GM13977 (cell line): ENCODE measurements around the gene CNDP1.

Experiments
- DNase-seq: peaks from one replicate; pipeline ENCODE4 v3.0.0; 2012; ENCODE audit warnings: low spot score
- CTCF ChIP-seq: IDR thresholded peaks from 2 replicates; pipeline ENCODE4 v1.5.1; 2012; ENCODE audit warnings: mild to moderate bottlenecking, control low read depth; ENCODE audit not compliant: insufficient read depth; ENCODE audit errors: extremely low read depth, missing control alignments
- in situ Hi-C: fragments of 300-500 bp; cut with MboI; formaldehyde crosslinking; loops from one replicate; pipeline ENCODE4 v1.12.0; 2022; ENCODE audit warnings: low sequenced_read_pairs, low pct_unique_long_range_greater_than_20kb, mixed read lengths, inconsistent platforms; ENCODE audit not compliant: unreplicated experiment

Gene CNDP1

GRCh38 chr18:74549591-74550104 is 15.3 kb downstream of the CNDP1 start:
- no peak for DNase-seq
- in situ Hi-C loops, result loop anchor here (25.0 kb wide), 1 partner anchor 337 kb away; no protein-coding TSS in a partner anchor
- no peak for TF ChIP-seq CTCF

DNA sequence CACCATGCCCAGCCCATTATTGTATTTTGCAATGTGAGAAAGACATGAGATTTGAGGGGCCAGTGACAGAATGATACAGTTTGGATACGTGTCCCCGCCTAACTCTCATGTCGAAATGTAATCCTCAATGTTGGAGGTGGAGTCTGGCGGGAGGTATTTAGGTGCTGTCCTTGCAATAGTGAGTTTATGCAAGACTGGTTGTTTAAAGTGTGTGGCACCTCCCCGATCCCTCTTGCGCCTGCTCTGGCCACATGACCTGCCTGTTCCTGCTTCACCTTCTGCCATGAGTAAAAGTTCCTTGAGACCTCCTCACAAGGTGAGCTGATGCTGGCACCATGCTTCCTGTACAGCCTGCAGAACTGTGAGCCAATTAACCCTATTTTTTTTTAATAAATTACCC is 16.6 kb downstream of the CNDP1 start:
- DNase-seq, result no peak
- in situ Hi-C loops, result no loop called here
- TF ChIP-seq CTCF, result no peak

DNA sequence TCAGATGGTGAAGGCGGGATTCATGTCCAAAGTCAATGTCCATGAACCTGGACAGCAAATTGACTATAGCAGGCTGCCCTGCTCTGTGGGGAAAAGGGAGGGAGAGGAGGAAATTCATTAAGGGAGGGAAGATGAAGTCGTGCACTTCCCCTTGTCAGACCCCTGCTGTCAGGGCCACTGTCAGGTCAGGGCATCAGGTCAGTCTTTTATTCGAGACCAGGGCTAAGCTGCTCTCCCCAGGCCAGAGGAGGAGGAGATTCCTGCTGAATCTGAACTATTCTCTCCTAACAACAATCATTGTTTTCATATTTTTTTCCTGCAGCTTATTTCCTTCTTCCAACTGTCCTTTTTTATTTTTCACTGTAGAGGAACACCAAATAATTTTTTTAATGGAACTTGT is 17.2 kb downstream of the CNDP1 start:
- DNase-seq, result no peak
- in situ Hi-C loops, result no loop called here
- no peak for TF ChIP-seq CTCF

- peak; percentile 85 for DNase-seq
- peak; percentile 82 for TF ChIP-seq CTCF
- in situ Hi-C loops, result no loop called here
These were observed 17.7 kb downstream of the CNDP1 start for GRCh38 chr18:74551936-74552555.

- in situ Hi-C loops, result no loop called here
- no peak for DNase-seq
- no peak for TF ChIP-seq CTCF
These were observed 21.8 kb downstream of the CNDP1 start for GRCh38 chr18:74556126-74556525.

DNA sequence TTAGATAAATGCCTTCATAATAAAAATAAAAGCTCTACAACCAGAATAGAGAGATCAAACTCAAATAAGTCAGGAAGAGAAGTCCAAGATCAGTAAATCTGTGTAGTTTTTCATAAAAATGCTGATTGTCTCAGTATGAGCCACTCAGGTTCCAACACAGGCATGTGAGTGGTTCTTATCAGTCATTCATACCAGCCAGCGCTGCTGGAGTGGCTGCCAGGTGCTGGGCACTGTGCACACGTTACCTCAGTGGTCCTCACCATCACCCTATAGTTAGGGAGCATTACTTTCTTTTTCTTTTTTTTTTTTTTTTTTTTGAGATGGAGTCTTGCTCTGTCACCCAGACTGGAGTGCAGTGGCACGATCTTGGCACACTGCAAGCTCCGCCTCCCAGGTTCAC is 23.8 kb downstream of the CNDP1 start:
- no peak for DNase-seq
- no peak for TF ChIP-seq CTCF
- in situ Hi-C loops, result no loop called here
